KMS-11 (cell line): ENCODE measurements around the gene ADGRD1.

Experiments
- H2AFZ ChIP-seq: fragments of 200-600 bp; sonication (generic); 2 replicates; pipeline ENCODE4 v1.6.1; 2016; ENCODE audit warnings: antibody characterized with exemption, mixed run types, low read depth
- H3K27ac ChIP-seq: fragments of 200-600 bp; sonication (generic); 2 replicates; pipeline ENCODE4 v1.6.1; 2016; ENCODE audit warnings: mild to moderate bottlenecking, mixed run types
- H3K27me3 ChIP-seq: fragments of 200-600 bp; sonication (generic); 2 replicates; pipeline ENCODE4 v1.6.1; 2017; ENCODE audit warnings: mild to moderate bottlenecking, low read depth, mixed run types, moderate library complexity; ENCODE audit not compliant: insufficient read depth
- H3K36me3 ChIP-seq: fragments of 200-600 bp; sonication (generic); 2 replicates; pipeline ENCODE4 v1.6.1; 2017; ENCODE audit warnings: mild to moderate bottlenecking, mixed run types; ENCODE audit not compliant: insufficient read depth
- H3K4me1 ChIP-seq: fragments of 200-600 bp; sonication (generic); 2 replicates; pipeline ENCODE4 v1.6.1; 2016; ENCODE audit warnings: mild to moderate bottlenecking, low read depth, mixed run types; ENCODE audit not compliant: poor library complexity, severe bottlenecking
- H3K4me2 ChIP-seq: fragments of 200-600 bp; sonication (generic); 2 replicates; pipeline ENCODE4 v1.7.0; 2016; ENCODE audit warnings: mild to moderate bottlenecking, mixed run types
- H3K4me3 ChIP-seq: fragments of 200-600 bp; sonication (generic); IDR thresholded peaks from 2 replicates; pipeline ENCODE4 v1.6.1; 2017; ENCODE audit warnings: low read depth, low read length, mixed read lengths; ENCODE audit not compliant: insufficient read depth
- H3K79me2 ChIP-seq: fragments of 200-600 bp; sonication (generic); 2 replicates; pipeline ENCODE4 v1.6.1; 2016; ENCODE audit warnings: low read depth, mixed run types; ENCODE audit not compliant: insufficient read depth
- H3K9ac ChIP-seq: fragments of 200-600 bp; sonication (generic); 2 replicates; pipeline ENCODE4 v1.6.1; 2016; ENCODE audit warnings: mild to moderate bottlenecking, mixed run types
- H4K20me1 ChIP-seq: fragments of 200-600 bp; sonication (generic); 2 replicates; pipeline ENCODE4 v1.6.1; 2016; ENCODE audit warnings: mild to moderate bottlenecking, mixed run types; ENCODE audit not compliant: insufficient read depth
- TF ChIP-seq, protein P1 (sequence below): fragments of 200-600 bp; sonication (generic); conservative IDR thresholded peaks from 2 replicates; pipeline ENCODE4 v1.6.1; 2017; ENCODE audit warnings: low read depth, mild to moderate bottlenecking, antibody characterized with exemption, low read length, moderate library complexity, mixed read lengths

The ADGRD1 gene

DNA sequence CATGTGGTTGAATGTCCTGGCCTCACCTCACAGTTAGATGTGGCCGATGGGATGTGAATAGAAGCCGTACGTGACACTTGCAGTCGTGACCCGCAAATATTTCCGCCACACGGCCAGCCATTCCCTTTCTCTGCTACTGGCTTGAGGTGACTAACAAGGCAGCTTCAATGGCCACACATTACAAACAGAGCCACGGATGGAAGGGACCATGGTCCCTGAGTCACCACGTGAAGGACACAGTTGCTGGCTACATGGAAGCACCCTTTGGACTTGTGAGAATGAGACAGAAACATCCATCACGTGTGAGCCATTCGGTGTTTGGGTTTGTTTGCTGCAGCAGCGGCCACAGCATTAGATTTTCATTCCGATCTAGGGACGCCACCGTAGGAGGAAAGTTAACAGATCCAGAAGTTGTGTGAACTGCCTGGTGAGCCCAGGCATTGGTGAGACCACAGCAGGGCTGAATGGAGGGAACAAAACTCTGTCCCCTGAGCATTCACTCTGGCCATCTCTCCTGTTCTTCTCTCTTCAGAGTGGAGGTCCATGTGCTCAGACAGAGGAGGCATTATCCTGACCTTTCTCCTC lies 33.5 kb upstream of the ADGRD1 start:
- Histone ChIP-seq H4K20me1 (no peaks in the 10 kb centered on the region), H2AFZ (no peak overlapping the region), H3K36me3 (no peaks in the 10 kb centered on the region), H3K9ac (no peak overlapping the region), H3K4me3 (no peak overlapping the region), H3K4me2 (no peak overlapping the region), H3K79me2 (no peaks in the 10 kb centered on the region), H3K4me1 (no peaks in the 10 kb centered on the region), H3K27ac (no peak overlapping the region), H3K27me3 (no peaks in the 10 kb centered on the region)
- TF ChIP-seq, protein P1, sequence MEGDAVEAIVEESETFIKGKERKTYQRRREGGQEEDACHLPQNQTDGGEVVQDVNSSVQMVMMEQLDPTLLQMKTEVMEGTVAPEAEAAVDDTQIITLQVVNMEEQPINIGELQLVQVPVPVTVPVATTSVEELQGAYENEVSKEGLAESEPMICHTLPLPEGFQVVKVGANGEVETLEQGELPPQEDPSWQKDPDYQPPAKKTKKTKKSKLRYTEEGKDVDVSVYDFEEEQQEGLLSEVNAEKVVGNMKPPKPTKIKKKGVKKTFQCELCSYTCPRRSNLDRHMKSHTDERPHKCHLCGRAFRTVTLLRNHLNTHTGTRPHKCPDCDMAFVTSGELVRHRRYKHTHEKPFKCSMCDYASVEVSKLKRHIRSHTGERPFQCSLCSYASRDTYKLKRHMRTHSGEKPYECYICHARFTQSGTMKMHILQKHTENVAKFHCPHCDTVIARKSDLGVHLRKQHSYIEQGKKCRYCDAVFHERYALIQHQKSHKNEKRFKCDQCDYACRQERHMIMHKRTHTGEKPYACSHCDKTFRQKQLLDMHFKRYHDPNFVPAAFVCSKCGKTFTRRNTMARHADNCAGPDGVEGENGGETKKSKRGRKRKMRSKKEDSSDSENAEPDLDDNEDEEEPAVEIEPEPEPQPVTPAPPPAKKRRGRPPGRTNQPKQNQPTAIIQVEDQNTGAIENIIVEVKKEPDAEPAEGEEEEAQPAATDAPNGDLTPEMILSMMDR: no peak

DNA sequence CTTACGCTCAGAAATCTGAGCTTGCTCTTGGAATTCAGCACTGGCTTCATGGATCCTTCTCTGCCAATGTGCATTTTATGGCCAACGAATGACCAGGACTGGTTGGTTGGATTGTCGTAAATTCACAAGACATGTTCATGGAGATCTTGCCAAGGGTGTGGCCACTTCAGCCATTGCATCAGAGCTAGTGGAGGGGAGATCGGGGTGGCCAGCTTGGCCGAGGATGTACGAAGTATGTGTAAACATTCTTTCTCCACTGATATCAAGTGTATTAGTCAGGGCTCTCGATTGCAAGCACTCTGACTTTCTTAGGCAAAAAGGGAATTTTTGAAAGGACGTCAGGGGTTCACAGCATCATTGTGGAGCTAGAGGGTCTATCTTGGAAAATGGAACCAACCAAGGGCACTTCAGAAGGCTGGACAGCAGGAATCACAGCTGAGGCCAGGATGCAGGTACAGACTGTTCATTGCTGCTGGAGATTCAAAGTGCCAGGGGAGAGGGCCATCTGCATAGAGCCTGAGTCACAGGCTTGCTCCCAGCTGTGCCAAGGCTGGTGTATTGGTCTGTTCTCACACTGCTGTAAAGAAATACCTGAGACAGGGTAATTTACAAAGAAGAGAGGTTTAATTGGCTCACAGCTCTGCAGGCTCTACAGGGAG lies 32.9 kb upstream of the ADGRD1 start:
- TF ChIP-seq, protein P1: no peak
- Histone ChIP-seq H3K36me3 (no peaks in the 10 kb centered on the region), H4K20me1 (no peaks in the 10 kb centered on the region), H3K4me1 (no peaks in the 10 kb centered on the region), H3K79me2 (no peaks in the 10 kb centered on the region), H3K27ac (no peak overlapping the region), H3K4me3 (no peak overlapping the region), H3K9ac (no peak overlapping the region), H3K4me2 (no peak overlapping the region), H2AFZ (no peak overlapping the region), H3K27me3 (no peaks in the 10 kb centered on the region)

DNA sequence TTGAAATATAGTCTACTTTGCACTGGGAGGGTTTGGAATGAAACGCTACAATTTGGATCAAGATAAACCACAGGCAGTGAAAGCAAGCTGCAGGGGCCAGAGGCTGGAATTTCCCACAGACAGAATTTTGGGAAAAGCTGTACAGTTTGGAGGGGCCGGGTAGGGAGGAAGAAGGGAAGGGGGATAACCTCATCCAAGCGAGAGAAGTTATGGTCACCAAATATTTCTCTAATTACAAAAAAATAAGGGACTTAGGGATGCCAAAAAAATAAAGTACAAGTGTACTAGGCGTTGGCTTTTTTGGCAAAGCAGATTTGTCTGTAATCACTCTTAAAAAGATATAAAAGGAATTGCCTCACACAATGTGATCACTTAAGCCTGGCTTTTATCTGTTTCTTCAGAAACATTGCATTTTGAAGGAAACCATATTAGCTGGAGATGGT lies 31.2 kb upstream of the ADGRD1 start:
- H3K36me3 ChIP-seq: no peaks in the 10 kb centered on the region
- TF ChIP-seq, protein P1: no peak
- no peaks in the 10 kb centered on the region for H3K27me3 ChIP-seq
- no peak overlapping the region for H3K9ac ChIP-seq
- H3K4me2 ChIP-seq: no peak overlapping the region
- no peaks in the 10 kb centered on the region for H3K79me2 ChIP-seq
- H3K27ac ChIP-seq: no peak overlapping the region
- H3K4me1 ChIP-seq: no peaks in the 10 kb centered on the region
- no peak overlapping the region for H3K4me3 ChIP-seq
- no peak overlapping the region for H2AFZ ChIP-seq
- no peaks in the 10 kb centered on the region for H4K20me1 ChIP-seq

DNA sequence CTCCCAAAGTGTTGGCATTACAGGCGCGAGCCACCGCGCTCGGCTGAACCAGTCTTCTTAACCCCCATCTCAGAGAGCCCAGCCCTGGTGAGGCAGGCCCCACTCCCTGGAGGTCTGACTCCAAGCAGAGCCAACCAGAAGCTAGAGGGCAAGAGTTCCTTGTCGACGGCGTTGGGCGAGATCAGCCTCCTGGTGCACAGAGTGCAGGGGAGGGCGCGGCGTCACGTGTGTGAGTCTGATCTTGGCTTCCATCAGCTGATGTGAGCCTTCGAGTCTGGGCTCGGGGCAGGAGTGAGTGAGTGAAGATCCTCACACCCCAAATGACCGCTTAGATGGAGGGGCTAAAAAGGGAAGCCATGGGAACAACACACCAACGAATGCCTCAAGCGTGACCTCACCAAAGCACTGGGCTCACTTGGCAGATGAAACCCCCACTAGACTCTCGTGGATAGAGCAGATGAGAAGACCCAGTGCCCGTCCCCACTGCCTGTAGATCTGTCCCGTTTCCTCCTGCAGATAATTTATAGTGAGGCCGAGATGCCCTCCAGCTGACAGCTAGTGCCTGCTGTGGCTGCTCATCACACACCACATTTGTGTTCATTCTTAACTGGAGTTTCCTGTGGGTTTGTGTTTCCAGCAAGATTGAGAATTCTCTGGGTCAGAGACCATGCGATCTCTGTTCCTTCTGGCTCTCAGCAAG lies 28.6 kb upstream of the ADGRD1 start:
- H3K4me1 ChIP-seq: no peaks in the 10 kb centered on the region
- TF ChIP-seq, protein P1: no peak

More for the DNA sequence above, 28.6 kb upstream of the ADGRD1 start:
- no peak overlapping the region for H2AFZ ChIP-seq
- no peaks in the 10 kb centered on the region for H4K20me1 ChIP-seq
- H3K27me3 ChIP-seq: no peaks in the 10 kb centered on the region
- H3K79me2 ChIP-seq: no peaks in the 10 kb centered on the region
- H3K36me3 ChIP-seq: no peaks in the 10 kb centered on the region
- H3K4me2 ChIP-seq: no peak overlapping the region
- no peak overlapping the region for H3K9ac ChIP-seq
- H3K4me3 ChIP-seq: no peak overlapping the region
- no peak overlapping the region for H3K27ac ChIP-seq
